HG03565 (cell line): ENCODE measurements around the gene LRRC7.

Experiments
- ATAC-seq: cut with Tn5 transposase; IDR thresholded peaks from one replicate; pipeline ENCODE4 v1.9.1; 2021; ENCODE audit warnings: mild to moderate bottlenecking, moderate library complexity; ENCODE audit not compliant: unreplicated experiment

LRRC7 gene

DNA sequence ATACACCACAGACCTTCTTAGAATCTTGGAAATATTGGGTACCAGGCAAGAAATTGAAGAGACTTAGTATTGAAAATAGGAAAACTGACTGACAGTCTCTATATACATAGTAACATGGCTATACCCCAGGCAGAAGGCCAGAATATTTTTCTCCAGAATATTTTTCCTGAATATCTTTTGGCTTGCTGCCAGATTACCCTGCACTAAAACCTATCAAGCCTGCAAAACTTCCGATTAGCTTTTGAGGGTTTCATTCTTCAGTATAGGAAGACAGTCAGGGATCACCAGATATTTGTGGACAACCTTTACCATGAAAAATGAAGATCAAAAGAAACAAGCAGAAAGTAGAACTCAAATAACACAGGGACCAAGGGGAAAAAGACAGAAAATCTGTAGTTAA, 187.9 kb downstream of the LRRC7 start:
- no peak for ATAC-seq

DNA sequence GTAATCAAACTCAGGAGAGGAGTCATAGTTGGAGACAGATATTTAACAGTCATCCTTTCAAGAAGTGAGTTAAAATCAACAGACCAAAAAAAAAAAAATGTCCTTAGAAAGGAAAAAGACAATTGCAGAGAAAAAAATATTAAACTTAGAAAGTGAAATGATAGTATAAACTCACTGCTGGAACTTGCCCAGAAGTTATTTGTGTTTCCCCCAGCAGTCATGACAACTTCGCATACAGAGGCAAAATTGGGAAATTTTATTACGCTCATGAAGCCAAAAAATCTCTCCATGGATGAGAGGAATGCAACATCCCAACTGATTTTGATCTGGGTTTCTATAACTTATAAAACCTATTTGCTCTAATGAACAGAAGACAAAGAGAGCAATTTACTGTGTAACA, 198.2 kb downstream of the LRRC7 start:
- no peak for ATAC-seq

DNA sequence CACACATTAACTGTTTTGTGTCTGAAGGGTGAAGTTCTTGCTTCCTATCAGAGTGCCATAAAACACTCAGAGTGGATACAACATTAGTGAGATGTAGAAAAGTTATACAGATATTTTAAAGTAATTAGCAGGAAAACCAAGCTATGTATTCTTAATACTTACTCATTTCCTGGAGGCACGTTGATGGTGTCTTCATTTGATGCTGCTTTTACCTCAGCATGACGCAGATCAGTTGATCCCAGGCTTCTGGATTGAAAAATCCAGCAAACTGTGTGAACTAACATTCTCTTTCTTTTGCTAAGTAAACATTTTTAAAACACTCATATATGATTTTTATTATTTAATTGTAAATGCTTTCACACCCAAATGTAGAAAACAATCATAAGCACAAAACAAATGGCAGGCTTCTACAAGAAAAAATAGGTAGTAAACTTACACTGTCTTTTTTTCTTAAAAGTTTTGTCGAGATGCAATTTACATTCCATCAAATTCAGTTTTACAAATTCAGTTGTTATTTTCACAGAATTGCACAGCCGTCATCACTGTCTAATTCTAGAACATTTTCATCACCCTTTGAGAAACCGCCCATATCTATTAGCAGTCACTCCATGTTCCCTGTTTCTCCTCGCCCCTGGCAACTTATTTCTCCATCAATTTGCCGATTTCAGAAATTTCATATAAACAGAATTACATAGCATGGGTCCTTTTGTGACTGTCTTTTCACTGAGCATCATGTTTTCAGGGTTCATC, 198.9 kb downstream of the LRRC7 start:
- no peak for ATAC-seq

DNA sequence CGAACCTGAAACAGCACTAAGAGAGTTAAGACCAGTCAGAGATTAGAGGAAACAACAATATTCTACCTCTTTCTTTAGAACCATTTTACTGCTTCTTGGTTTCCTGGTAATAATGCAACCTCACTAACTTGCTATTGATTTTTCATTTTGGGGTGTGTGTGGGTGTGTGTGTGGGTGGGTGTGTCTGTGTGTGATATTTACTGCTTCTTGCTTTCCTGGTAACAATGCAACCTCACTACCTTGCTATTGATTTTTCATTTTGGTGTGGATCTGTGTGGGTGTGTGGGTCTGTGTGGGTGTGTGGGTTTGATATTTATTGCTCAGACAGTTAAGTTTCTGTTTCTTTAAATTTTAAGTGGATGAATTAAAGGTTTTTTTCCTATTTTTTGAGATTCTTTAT, 208.8 kb downstream of the LRRC7 start:
- no peak for ATAC-seq

DNA sequence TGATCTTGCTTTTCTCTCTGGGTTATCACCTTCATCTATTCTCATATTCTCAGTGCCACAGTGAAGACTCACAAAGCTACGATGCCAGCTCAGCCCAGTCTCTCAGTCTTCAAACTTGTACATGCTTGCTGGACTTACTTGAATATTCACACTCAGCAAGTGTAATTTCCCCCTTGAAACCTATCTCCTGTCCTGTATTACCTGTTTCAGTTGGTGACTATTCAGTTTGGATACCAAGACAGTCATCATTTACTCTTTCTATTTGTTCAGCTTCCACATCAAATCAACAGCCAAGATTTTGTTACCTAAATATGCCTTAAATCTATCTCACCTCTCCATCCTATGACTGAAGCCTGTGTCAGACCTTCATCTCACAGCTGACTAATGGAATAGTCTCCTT, 209.7 kb downstream of the LRRC7 start:
- no peak for ATAC-seq

DNA sequence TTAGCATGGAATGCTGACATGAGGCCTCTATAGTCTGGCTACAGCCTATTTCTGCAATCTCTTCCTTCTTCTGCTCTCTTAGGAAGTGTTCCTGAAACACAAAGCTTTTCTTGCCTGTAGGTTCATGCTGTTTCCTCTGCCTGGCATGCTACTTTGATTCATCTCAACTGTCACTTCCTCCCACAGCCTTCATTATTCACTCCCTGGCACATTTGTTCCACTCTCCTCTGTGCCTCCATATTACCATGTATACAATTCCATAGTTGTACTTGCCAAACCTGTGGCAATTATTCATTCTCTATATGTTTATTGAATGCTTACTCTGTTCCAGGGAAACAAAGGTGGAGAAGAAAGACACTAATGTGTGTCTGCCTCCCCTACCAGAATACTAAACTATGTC, 210.2 kb downstream of the LRRC7 start:
- ATAC-seq, result no peak

DNA sequence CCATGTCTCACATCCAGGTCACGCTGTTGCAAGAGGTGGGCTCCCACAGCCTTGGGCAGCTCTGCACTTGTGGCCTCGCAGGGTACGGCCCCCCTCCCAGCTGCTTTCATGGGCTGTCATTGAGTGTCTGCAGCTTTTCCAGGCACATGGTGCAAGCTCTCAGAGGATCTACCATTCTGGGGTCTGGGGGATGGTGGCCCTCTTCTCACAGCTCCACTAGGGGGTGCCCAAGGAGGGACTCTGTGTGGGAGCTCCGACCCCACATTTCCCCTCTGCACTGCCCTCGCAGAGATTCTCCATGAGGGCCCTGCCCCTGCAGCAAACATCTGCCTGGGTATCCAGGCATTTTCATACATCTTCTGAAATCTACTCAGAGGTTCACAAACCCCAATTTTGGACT, 219.4 kb downstream of the LRRC7 start:
- ATAC-seq, result no peak

DNA sequence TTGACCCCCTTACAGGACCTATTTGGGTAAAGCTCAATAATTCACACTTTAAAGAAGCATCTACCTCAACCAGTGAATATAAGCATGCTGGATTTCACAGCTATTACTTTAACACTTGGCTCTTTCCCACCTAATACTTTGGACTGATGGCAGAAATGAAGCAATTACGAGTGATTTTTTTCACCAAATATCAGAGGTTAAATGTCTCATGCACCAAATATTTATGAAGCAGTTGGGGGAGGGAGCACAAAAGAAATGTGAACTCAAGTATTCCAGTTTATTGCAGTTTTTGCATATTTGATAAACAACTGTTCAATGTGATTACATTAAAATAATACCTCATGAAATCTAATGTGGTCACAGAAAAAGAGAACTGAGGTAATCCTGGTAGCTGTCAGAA, 223.6 kb downstream of the LRRC7 start:
- ATAC-seq, result no peak

DNA sequence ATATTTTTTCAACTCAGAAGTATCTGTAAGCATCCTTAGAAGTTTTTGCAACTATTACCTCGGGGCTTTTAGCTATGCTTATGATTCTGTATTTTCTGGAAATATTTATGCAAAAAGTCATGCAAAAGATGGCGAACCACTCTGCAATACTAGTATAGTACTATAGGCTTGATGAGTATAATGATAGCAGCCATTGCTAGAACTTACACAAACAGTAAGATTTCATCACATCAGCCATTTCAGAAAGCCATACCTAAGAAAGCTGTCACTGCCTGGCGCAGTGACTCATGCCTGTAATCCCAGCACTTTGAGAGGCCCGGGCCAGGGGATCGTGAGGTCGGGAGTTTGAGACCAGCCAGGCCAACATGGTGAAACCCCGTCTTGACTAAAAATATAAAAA, 227.1 kb downstream of the LRRC7 start:
- no peak for ATAC-seq

DNA sequence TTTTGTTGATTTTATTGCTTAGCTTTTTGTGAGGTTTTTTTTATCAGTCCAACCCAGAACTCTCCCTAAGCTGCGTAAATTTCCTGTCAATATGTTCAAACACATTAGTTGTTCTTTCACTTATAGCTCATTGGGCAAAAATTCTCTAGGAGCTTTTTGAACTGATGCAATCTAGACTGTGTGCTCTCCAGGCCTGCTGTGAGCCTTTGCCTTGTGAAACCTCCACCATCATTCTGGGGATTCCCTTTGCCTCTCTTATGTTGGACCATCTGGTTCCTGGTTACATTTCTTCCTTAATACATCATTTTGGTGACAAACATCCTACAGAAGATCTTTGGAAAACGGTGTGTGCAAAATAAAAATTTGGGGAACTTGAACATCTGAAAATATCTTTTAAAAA, 247.2 kb downstream of the LRRC7 start:
- no peak for ATAC-seq

DNA sequence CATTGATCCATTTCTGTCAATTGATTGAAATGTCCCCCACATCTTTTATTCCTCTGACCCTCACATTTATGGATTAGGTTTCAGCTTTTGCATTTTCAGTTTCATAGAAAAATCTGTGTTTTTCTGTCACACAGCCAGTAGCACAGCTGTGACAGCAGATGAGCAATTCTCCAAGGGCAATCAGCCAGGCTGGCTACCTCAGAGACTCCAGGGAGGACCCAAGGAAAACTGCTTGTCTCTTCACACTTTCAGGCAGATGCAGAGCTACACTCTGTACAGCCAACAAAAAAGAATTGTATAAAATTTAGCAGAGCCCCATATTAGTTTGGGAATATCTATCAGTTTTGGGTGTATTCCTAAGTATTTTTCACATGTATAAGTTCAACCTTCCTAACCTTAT, 257.2 kb downstream of the LRRC7 start:
- ATAC-seq, result no peak

DNA sequence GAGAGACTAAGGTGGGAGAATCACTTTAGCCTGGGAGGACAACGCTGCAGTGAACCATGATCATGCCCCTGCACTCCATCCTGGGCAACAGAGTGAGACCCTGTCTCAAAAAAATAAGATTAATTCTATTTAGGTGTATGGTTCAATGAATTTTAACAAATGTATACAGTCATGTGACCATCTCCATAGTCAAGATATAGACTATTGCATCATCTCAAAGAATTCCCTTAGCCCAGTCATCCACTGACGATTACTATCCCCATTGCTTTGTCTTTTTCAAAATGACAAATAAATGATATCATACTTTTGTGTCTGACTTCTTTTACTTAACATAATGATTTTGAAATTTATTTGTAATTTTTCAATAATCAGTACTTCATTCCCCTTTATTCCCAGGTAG, 260.0 kb downstream of the LRRC7 start:
- no peak for ATAC-seq

DNA sequence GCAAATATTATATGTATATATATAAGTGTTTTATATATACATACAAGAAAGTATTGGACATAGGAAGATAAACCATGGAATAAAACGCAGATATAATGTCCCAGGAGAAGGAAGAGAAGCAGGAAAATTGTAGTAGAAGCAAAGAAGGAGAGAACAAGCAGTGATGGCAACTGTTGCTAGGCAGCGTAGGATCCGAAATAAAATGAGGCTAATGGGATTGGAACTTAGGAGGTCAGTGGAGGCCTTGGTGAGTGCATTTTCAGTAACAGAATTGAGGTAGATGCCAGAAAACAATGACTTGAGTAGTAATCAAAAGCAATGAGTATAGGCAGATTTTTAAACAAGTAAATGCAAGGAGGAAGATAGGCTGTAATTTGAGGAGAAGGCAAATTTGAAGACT, 265.8 kb downstream of the LRRC7 start:
- ATAC-seq, result no peak

DNA sequence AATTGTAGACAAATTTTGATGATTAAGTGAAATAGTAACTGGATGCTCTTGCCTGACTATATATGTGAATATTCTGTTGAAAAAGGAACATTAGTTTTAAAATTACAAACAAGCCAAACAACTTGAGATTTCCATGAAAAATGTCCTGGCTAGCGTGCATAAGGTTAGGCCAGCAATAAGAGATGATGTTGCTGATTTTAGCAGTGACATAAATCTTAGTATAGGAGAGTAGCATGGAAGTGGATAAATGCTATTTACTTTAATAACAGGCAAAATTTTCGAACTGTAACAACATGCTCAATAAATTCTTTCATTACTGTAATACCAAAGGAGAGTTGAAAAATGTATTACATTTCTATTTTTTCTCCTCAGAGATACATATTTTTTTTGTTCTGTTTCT, 266.6 kb downstream of the LRRC7 start:
- ATAC-seq, result no peak

DNA sequence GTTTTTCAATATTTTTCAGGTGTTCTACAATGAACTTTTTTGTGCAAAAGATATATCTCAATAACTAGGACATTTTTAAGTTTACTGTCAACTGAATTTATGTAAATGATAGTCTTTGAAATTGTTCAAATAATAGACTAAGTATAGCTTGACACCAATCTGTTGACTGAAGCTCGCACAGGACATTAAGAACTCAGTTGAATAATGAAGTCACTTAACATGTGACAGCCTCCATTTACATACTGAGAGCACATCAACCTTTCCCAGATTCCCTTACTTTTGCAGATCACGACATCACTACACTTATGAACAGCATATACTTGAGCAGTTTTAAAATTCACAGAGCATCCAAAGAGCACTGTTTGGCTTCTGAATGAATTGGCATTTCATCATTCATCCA, 268.2 kb downstream of the LRRC7 start:
- ATAC-seq, result no peak

DNA sequence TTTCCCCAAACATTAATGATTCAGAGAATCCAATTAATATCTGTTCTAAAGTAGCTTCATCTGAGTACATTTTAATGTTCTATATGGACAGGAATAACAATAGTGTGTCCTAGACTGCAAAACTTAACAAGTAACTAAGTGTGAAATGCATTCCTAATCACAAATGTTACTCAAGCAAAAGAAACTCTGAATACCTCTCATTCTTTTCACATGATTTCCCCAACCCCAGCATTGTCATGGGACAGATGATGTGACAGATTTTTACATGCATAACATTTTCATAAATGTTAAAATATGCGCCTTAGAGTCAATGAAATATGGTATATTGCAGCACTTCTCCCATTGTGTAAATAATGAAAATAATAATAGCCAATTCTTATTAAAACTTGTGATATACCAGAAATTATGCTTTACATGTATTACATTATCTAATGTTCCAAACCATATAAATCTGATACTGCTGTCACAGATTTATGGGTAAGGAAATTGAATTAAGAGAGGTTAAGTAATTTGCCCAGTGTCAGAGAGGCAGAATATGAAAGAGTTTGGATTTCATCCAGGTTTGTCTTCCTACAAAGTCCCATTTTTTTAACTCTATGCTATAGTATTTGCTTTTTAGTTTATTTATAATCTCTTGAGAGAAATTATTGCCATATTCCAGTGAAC, 269.4 kb downstream of the LRRC7 start:
- no peak for ATAC-seq

DNA sequence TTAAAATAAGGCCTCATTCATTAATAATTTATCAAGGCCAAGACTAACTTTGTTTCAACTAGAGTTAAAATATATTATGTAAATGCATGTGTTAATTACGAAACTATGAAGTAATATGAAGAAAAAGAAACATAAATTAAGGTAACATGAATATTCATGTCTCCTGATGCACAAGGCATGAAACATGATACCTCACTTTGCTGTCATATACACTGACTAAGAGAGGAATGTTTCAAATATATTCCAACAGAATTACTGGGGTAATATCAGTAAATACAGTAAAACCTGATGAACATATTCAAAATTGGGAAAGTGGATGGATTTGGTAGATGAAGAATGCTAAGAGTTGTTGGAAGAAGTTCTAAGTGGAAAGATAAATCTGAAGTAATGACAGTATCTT, 274.6 kb downstream of the LRRC7 start:
- no peak for ATAC-seq

DNA sequence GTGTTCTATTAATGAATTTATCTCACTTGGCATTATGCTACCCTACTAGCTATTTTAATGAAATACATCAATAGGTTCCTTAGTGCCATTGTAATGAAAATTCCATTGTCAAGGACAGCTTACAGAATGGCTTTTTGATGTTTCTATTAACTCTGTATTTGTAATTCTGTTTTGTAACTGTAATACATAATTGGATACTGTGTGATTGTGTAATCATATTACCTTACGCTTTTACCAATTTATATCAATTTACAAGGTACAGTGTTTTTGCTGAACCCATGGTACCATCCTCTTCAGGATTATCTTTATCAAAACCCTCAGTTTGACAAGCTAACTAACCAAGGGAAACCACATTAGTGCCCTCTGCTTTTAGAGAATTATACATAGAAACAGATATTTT, 277.9 kb downstream of the LRRC7 start:
- no peak for ATAC-seq

DNA sequence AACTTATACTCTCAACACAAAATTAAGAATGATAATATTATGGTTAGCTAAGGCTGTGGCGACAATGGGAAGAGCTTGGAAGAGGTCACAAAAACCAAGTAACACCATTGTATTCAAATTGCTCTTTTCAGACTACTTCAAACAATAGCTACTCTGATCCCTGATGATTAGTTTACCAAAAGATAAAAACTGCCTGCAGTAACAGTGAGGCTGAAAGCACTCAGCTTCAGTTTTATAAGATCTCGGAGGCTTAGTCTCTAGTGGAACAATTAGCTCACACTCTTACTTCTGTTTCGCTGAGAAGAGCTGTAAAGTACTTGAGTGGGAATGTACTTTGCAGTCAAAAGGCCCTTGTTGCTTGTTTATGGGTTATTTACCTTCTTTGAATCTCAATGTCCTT, 278.5 kb downstream of the LRRC7 start:
- no peak for ATAC-seq

DNA sequence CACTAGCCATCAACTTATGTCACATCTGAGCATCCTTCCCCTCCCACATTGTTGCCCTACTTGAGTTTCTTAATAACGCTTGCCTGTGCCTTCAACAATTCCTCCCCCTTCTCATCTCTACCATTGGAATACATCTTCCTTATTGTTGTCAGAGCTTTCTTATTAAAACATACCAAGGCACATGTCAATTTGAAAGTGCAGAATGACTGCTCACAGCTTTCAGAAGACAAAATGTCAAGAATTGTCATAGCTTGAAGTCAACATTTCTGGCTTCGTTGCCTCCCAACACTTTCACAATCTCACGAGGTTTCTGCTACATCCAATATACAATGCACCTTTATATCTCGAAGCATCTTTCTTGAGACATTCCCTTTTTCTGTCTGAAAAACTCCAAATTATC, 279.9 kb downstream of the LRRC7 start:
- no peak for ATAC-seq

DNA sequence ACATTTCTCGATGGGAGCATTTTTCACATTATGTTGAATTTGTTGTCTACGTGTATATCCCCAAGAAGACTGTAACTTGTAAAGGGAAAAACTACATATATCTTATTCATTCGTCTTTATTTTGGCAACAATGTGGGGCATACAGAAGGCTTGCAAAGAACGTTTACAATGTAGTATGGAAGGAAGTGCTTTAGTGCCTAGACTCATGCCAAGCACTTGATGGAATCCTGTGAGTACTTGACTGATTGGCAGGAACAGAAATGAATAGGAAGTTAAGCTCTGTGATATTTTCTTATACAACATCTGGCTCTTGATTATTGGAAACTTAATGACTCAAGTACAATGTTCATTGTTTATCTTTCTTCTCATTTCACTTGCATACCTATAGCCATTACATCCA, 284.4 kb downstream of the LRRC7 start:
- ATAC-seq, result no peak

DNA sequence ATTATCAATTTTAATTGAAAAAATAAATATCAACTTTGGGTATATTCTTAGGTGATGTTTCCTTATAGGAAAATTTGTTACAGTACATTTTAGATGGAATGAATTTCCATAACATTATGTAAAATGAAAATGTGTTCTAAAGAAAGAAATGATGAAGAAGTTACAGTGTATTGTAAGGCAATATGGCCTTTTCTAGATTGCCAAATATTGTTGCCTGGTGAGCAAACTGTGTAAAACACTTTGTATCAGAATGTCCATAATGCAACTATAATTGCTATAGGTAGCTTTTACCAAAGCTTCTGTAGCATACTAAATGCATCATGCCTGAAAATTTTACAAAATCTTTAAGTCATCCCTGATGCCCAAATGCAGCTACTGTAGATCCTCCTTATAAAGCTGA, 285.0 kb downstream of the LRRC7 start:
- no peak for ATAC-seq

DNA sequence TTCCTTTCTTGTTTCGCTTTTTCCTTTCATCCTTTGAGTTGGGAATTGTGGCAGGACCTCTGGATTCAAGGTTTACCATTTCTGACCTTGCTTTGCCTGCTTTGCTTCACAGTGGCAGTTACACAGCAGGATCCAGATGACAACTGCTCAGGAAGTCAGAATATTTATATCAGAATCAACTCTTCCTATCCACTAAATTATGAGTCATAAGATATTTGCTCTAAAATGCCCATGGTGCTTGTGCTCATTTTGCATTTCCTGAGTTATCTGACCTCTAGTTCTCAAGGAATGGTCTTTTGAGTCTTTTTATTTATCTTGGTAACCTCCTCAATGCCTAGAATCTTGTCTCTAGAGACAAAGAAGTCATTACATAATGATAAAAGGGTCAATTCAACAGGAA, 290.8 kb downstream of the LRRC7 start:
- no peak for ATAC-seq
